HCT116 (cell line): ENCODE measurements around the gene TRPM8. TPM values are rescaled to one million over a fixed set of nuclear protein-coding genes. Genes with fewer than 3 reads are reported as not detected.
A peak's percentile ranks its signal among the peaks of the same experiment; 100 is the strongest.

Experiments used
- ATAC-seq: fragments of 200-7000 bp; cut with Tn5 transposase; 2 replicates; pipeline ENCODE4 v1.9.1; 2020; ENCODE audit warnings: mild to moderate bottlenecking, moderate library complexity
- BruUV-seq: library from RNA; stranded (reverse); fragments of 400-500 nt; replicated peaks from 2 replicates; lab custom pipeline; 2021; lab: Mats Ljungman, UMichigan
- CTCF ChIA-PET: fragments of 300-600 bp; sonication (Branson Sonifier 250); formaldehyde crosslinking; loops from one replicate; lab custom pipeline; 2021; ENCODE audit warnings: antibody characterized with exemption; lab: Charles Lee
- POLR2A ChIA-PET: fragments of 300-600, 350-600 bp; sonication (Branson Sonifier 250); formaldehyde crosslinking; loops from one replicate; lab custom pipeline; 2021; ENCODE audit warnings: antibody characterized with exemption; lab: Charles Lee
- RAD21 ChIA-PET, 2 experiments: fragments of 300-600 bp; sonication (Branson Sonifier 250); formaldehyde crosslinking; loops; one replicate each; lab custom pipeline; 2023; ENCODE audit warnings: low total read pairs in 2 of 2; ENCODE audit not compliant: uncharacterized antibody in 2 of 2, unreplicated experiment in 2 of 2, low non-redundant PET in 1 of 2; lab: Charles Lee
- DNase-seq: peaks from one replicate; pipeline ENCODE4 v3.0.0-alpha.2; 2010; ENCODE audit warnings: low read depth, low spot score
- H2AFZ ChIP-seq: fragments of 200-600 bp; shearing (Covaris generic), sonication (generic); 2 replicates; pipeline ENCODE4 v1.6.1; 2017; ENCODE audit warnings: low read depth, mixed run types, mixed read lengths, antibody characterized with exemption, low read length; ENCODE audit not compliant: poor library complexity, severe bottlenecking
- H3K27ac ChIP-seq: 2 replicates; pipeline ENCODE4 v1.5.1; 2012; ENCODE audit warnings: low read depth, low read length
- H3K27me3 ChIP-seq: fragments of 200-600 bp; sonication (generic); 2 replicates; pipeline ENCODE4 v1.6.1; 2016; ENCODE audit warnings: mixed run types, low read length, mixed read lengths; ENCODE audit not compliant: insufficient read depth
- H3K36me3 ChIP-seq, 2 experiments: fragments of 200-500 bp in 1 of 2; fragments of 200-600 bp in 1 of 2; sonication (Bioruptor generic) in 1 of 2; sonication (generic) in 1 of 2; 2 replicates each; pipeline versions ENCODE4 v1.5.1 to v1.6.1; 2014 to 2016; ENCODE audit warnings: low read length in 2 of 2, inconsistent platforms in 1 of 2, mixed read lengths in 1 of 2, mixed run types in 1 of 2; ENCODE audit not compliant: insufficient read depth in 2 of 2, control insufficient read depth in 1 of 2
- H3K4me1 ChIP-seq, 2 experiments: fragments of 200-600 bp in 1 of 2; sonication (generic) in 1 of 2; 2 replicates each; pipeline versions ENCODE4 v1.5.1 to v1.6.1; 2012 to 2017; ENCODE audit warnings: low read length in 2 of 2, inconsistent platforms in 1 of 2, mild to moderate bottlenecking in 1 of 2, mixed read lengths in 1 of 2, mixed run types in 1 of 2, moderate library complexity in 1 of 2; ENCODE audit not compliant: insufficient read depth in 2 of 2, control insufficient read depth in 1 of 2
- H3K4me2 ChIP-seq: fragments of 200-600 bp; sonication (generic); 2 replicates; pipeline ENCODE4 v1.6.1; 2017; ENCODE audit warnings: mixed run types, low read length, mixed read lengths
- H3K4me3 ChIP-seq, 2 experiments: fragments of 200-600 bp in 1 of 2; sonication (generic) in 1 of 2; replicated peaks in 1 of 2; 2 replicates each; pipeline ENCODE4 v1.5.1; 2011 to 2016; ENCODE audit warnings: low read length in 2 of 2, control low read depth in 1 of 2, low read depth in 1 of 2, mild to moderate bottlenecking in 1 of 2, mixed read lengths in 1 of 2, mixed run types in 1 of 2
- H3K79me2 ChIP-seq: fragments of 200-600 bp; sonication (generic); 2 replicates; pipeline ENCODE4 v1.6.1; 2017; ENCODE audit warnings: mild to moderate bottlenecking, mixed run types, low read length, moderate library complexity, mixed read lengths; ENCODE audit not compliant: insufficient read depth
- H3K9ac ChIP-seq: fragments of 200-600 bp; sonication (generic); 2 replicates; pipeline ENCODE4 v1.6.1; 2016; ENCODE audit warnings: low read length, mixed read lengths
- H3K9me2 ChIP-seq: fragments of 200-600 bp; sonication (generic), shearing (Covaris generic); 2 replicates; pipeline ENCODE4 v1.6.1; 2017; ENCODE audit warnings: mixed run types, mild to moderate bottlenecking, moderate library complexity; ENCODE audit not compliant: insufficient read depth
- H3K9me3 ChIP-seq, 2 experiments: fragments of 200-500 bp in 1 of 2; fragments of 200-600 bp in 1 of 2; sonication (Bioruptor generic) in 1 of 2; sonication (generic) in 1 of 2; 2 replicates each; pipeline ENCODE4 v1.6.1; 2014 to 2017; ENCODE audit warnings: low read length in 2 of 2, mixed read lengths in 2 of 2, inconsistent platforms in 1 of 2, low read depth in 1 of 2, mild to moderate bottlenecking in 1 of 2, mixed run types in 1 of 2, moderate library complexity in 1 of 2; ENCODE audit not compliant: control insufficient read depth in 1 of 2, insufficient read depth in 1 of 2
- H4K20me1 ChIP-seq: fragments of 200-600 bp; sonication (generic), shearing (Covaris generic); 2 replicates; pipeline ENCODE4 v1.6.1; 2017; ENCODE audit warnings: mixed run types, mild to moderate bottlenecking, moderate library complexity; ENCODE audit not compliant: insufficient read depth
- CTCF ChIP-seq, 3 experiments: fragments of 200-600 bp in 1 of 3; sonication (generic) in 1 of 3; IDR thresholded peaks in 2 of 3; conservative IDR thresholded peaks in 1 of 3; 2 replicates each; pipeline ENCODE4 v1.5.1; 2012 to 2017; ENCODE audit warnings: low read depth in 2 of 3, low read length in 2 of 3, antibody characterized with exemption in 1 of 3, borderline replicate concordance in 1 of 3, control low read depth in 1 of 3, mild to moderate bottlenecking in 1 of 3, mixed read lengths in 1 of 3, mixed run types in 1 of 3, moderate library complexity in 1 of 3; ENCODE audit not compliant: insufficient read depth in 1 of 3
- RAD21 ChIP-seq: IDR thresholded peaks from 2 replicates; pipeline ENCODE4 v1.6.1; 2012; ENCODE audit warnings: low read depth, mild to moderate bottlenecking
- intact Hi-C: fragments of 100-400 bp; cut with micrococcal nuclease; formaldehyde crosslinking; loops from 2 replicates; pipeline ENCODE4 v1.10.0; 2022
- total RNA-seq: library from RNA; stranded (reverse); gene quantifications from one replicate; pipeline ENCODE4 v1.2.1, GENCODE V29; 2021; ENCODE audit not compliant: unreplicated experiment
- TF ChIP-seq, protein P1 (sequence below): IDR thresholded peaks from 2 replicates; pipeline ENCODE4 v1.6.1; 2012; ENCODE audit warnings: low read depth

Gene TRPM8
- total RNA-seq, 1 experiment from 2014 or later: 0.39 TPM

DNA sequence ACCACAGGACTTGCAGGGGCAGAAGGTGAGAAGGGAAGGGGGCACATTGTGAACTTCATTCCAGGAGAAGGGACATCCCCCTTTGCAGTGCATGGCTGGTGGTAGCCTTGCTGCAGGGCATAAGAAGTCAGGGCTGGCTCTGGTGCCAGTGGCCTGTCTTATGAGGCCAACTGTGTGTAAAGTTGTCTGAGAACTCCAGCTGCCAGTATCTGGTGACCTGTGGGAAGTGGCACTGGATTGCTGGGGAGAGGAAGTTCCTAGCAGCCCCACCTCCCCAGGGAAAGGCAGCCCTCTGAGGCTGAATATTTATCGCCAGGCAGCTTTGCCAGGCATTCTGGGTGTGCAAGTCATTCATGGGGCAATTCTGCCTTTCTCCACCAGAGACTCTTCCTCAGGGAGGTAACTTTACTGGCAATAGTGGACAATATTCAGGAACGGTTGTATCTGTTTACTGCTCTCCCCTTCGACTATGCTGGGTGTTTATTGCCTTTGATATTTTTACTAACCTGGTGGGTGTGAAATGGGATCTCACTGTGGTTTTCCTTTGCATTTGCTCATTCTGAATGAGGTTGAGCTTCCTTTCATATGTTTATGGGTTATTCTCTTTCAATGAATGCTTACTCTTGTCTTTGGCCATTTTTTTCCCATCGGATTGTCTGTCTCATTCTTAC is 12.3 kb downstream of the TRPM8 start:
- DNase-seq (peak; percentile 21), ATAC-seq (peak; percentile 87)
- POLR2A ChIA-PET: no interaction called here
- Histone ChIP-seq H4K20me1 (no peaks in the 10 kb centered on the region), H3K4me2 (peak overlapping the region; percentile 28), H3K9me2 (no peaks in the 10 kb centered on the region), H3K36me3 (no peaks in the 10 kb centered on the region), H3K4me3 (no peak overlapping the region)
- RAD21 ChIA-PET: no interaction called here
- no TSS peak for BruUV-seq
- TF ChIP-seq RAD21 (peak; percentile 11; the same call in 1 of the 2 replicates), CTCF (IDR thresholded peaks at IDR 0.05 in 2 of 3, conservative IDR thresholded peaks at IDR 0.05 in 1 of 3; ENCODE audit: borderline replicate concordance in 1 of 3, insufficient read depth in 1 of 3, low read depth in 2 of 3, low read length in 2 of 3) (peak in 2 of 3 experiments; percentile 32 to 45; a peak in 3 of 6 replicates)
- TF ChIP-seq, protein P1, sequence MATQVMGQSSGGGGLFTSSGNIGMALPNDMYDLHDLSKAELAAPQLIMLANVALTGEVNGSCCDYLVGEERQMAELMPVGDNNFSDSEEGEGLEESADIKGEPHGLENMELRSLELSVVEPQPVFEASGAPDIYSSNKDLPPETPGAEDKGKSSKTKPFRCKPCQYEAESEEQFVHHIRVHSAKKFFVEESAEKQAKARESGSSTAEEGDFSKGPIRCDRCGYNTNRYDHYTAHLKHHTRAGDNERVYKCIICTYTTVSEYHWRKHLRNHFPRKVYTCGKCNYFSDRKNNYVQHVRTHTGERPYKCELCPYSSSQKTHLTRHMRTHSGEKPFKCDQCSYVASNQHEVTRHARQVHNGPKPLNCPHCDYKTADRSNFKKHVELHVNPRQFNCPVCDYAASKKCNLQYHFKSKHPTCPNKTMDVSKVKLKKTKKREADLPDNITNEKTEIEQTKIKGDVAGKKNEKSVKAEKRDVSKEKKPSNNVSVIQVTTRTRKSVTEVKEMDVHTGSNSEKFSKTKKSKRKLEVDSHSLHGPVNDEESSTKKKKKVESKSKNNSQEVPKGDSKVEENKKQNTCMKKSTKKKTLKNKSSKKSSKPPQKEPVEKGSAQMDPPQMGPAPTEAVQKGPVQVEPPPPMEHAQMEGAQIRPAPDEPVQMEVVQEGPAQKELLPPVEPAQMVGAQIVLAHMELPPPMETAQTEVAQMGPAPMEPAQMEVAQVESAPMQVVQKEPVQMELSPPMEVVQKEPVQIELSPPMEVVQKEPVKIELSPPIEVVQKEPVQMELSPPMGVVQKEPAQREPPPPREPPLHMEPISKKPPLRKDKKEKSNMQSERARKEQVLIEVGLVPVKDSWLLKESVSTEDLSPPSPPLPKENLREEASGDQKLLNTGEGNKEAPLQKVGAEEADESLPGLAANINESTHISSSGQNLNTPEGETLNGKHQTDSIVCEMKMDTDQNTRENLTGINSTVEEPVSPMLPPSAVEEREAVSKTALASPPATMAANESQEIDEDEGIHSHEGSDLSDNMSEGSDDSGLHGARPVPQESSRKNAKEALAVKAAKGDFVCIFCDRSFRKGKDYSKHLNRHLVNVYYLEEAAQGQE: no peak
- TF ChIP-seq, all 23 proteins: peak for 2
- intact Hi-C loops: no loop called here
- H3K9ac ChIP-seq: no peak overlapping the region
- H3K9me3 ChIP-seq: no peaks in the 10 kb centered on the region
- CTCF ChIA-PET: interaction anchor here (2.4 kb wide), 1 partner anchor 13 kb away, joined by 19 read pairs; the partner anchor contains the start of gene TRPM8
- no peaks in the 10 kb centered on the region for H3K79me2 ChIP-seq
- H3K27ac ChIP-seq: no peak overlapping the region
- H2AFZ ChIP-seq: peak overlapping the region; percentile 62
- peaks cover 9% of the 10 kb centered on the region; the same call in 1 of the 2 replicates for H3K27me3 ChIP-seq
- H3K4me1 ChIP-seq: peaks cover 2 to 11% of the 10 kb centered on the region in 2 experiments; a peak in 3 of 4 replicates
